B cell (primary cell): ENCODE data around the gene SIT1. TPM values are rescaled to one million over a fixed set of nuclear protein-coding genes. Genes with fewer than 3 reads are reported as not detected.
A peak's percentile ranks its signal among the peaks of the same experiment; 100 is the strongest.
"Not testable (repeated sequence)": the region's sequence is repeated elsewhere in the genome, so short reads cannot be mapped to it uniquely, and the experiment has no call there.

Source experiments
- ATAC-seq: fragments of 200-7000 bp; cut with Tn5 transposase; one replicate; pipeline ENCODE4 v1.10.0; 2021; ENCODE audit warnings: low read depth, mild to moderate bottlenecking, moderate number of reproducible peaks, moderate library complexity
- CTCF ChIA-PET: fragments of 350-600 bp; sonication (Branson Sonifier 250); formaldehyde crosslinking; loops from one replicate; lab custom pipeline; 2021; ENCODE audit warnings: antibody characterized with exemption, inconsistent platforms; lab: Charles Lee
- POLR2A ChIA-PET: fragments of 350-600 bp; sonication (Branson Sonifier 250); formaldehyde crosslinking; loops from one replicate; lab custom pipeline; 2021; ENCODE audit warnings: antibody characterized with exemption; lab: Charles Lee
- DNase-seq: peaks from one replicate; pipeline ENCODE4 v3.0.0; 2013
- H2AFZ ChIP-seq: 2 replicates; pipeline ENCODE4 v1.6.1; 2012; ENCODE audit warnings: mild to moderate bottlenecking, low read depth, low read length; ENCODE audit not compliant: insufficient read depth, poor library complexity, severe bottlenecking
- H3K27ac ChIP-seq, 2 donors: 1 replicate in 1 of 2; 2 replicates in 1 of 2; pipeline ENCODE4 v1.5.1; 2012 to 2013; ENCODE audit warnings: low read length in 2 of 2, mild to moderate bottlenecking in 2 of 2, moderate library complexity in 1 of 2
- H3K27me3 ChIP-seq, 4 experiments: fragments of 200-600 bp in 1 of 4; sonication (generic) in 1 of 4; replicated peaks in 1 of 4; 1 replicate in 2 of 4; 2 replicates in 2 of 4; pipeline versions ENCODE4 v1.6.1 to v1.7.0; 2013 to 2016; ENCODE audit warnings: low read length in 3 of 4, mild to moderate bottlenecking in 2 of 4, mixed read lengths in 1 of 4, moderate library complexity in 1 of 4; ENCODE audit not compliant: insufficient read depth in 4 of 4, control insufficient read depth in 3 of 4; ENCODE audit errors: control extremely low read depth in 1 of 4
- H3K36me3 ChIP-seq, 2 experiments: replicated peaks in 1 of 2; 1 replicate in 1 of 2; 2 replicates in 1 of 2; pipeline versions ENCODE4 v1.6.1 to v1.7.1; 2013; ENCODE audit warnings: low read length in 1 of 2; ENCODE audit not compliant: insufficient read depth in 2 of 2, control insufficient read depth in 1 of 2; ENCODE audit errors: control extremely low read depth in 1 of 2, extremely low read depth in 1 of 2
- H3K4me1 ChIP-seq, 2 donors: fragments of 200-600 bp in 1 of 2; sonication (generic) in 1 of 2; 1 replicate in 1 of 2; 2 replicates in 1 of 2; pipeline versions ENCODE4 v1.5.1 to v1.6.1; 2013 to 2017; ENCODE audit warnings: low read length in 2 of 2; ENCODE audit not compliant: control insufficient read depth in 2 of 2, insufficient read depth in 2 of 2
- H3K4me2 ChIP-seq: replicated peaks from 2 replicates; pipeline ENCODE3; 2012; ENCODE audit warnings: mild to moderate bottlenecking, low read depth, low read length; ENCODE audit not compliant: poor library complexity, severe bottlenecking
- H3K4me3 ChIP-seq, 5 experiments: fragments of 200-600 bp in 1 of 5; sonication (generic) in 1 of 5; 1 replicate in 3 of 5; 2 replicates in 2 of 5; pipeline versions ENCODE4 v1.5.1 to v1.7.0; 2011 to 2016; ENCODE audit warnings: low read length in 4 of 5, mild to moderate bottlenecking in 4 of 5, low read depth in 2 of 5, control low read depth in 1 of 5, moderate library complexity in 1 of 5; ENCODE audit not compliant: insufficient read depth in 1 of 5; ENCODE audit errors: control extremely low read depth in 1 of 5, extremely low read depth in 1 of 5
- H3K79me2 ChIP-seq: fragments of 200-600 bp; sonication (generic); one replicate; pipeline ENCODE4 v1.6.0; 2016; ENCODE audit warnings: low read length; ENCODE audit not compliant: control insufficient read depth, insufficient read depth
- H3K9ac ChIP-seq: fragments of 200-600 bp; sonication (generic); 2 replicates; pipeline ENCODE4 v1.6.1; 2017; ENCODE audit warnings: mild to moderate bottlenecking, low read length, moderate library complexity
- H3K9me3 ChIP-seq, 3 donors: one replicate each; pipeline versions ENCODE4 v1.6.1 to v1.7.1; 2013; ENCODE audit warnings: low read length in 2 of 3; ENCODE audit not compliant: control insufficient read depth in 2 of 3, insufficient read depth in 1 of 3; ENCODE audit errors: control extremely low read depth in 1 of 3
- H4K20me1 ChIP-seq: 2 replicates; pipeline ENCODE4 v1.6.0; 2012; ENCODE audit warnings: mild to moderate bottlenecking, low read length; ENCODE audit not compliant: insufficient read depth, control insufficient read depth, poor library complexity, severe bottlenecking
- H3K27ac Mint-ChIP-seq: one replicate; pipeline ENCODE4 v1.8.0; 2021; ENCODE audit warnings: mixed read lengths
- H3K27me3 Mint-ChIP-seq: one replicate; pipeline ENCODE4 v1.8.0; 2021; ENCODE audit warnings: mixed read lengths
- H3K4me1 Mint-ChIP-seq: one replicate; pipeline ENCODE4 v1.8.0; 2021; ENCODE audit warnings: mixed read lengths
- H3K4me3 Mint-ChIP-seq: one replicate; pipeline ENCODE4 v1.8.0; 2021; ENCODE audit warnings: mixed read lengths
- H3K9me3 Mint-ChIP-seq: one replicate; pipeline ENCODE4 v1.8.0; 2022; ENCODE audit warnings: mixed read lengths; ENCODE audit not compliant: insufficient read depth
- WGBS: methylation state at CpG from one replicate; pipeline ENCODE4 v1.1.5; 2013; ENCODE audit warnings: missing lambda C conversion rate; ENCODE audit not compliant: insufficient coverage; 5-methylcytosine and 5-hydroxymethylcytosine counted together
- intact Hi-C: fragments of 100-400 bp; cut with micrococcal nuclease; formaldehyde crosslinking; loops from one replicate; pipeline ENCODE4 v1.10.0; 2022
- polyA plus RNA-seq: library from polyadenylated mRNA; depleted of rRNA; stranded (reverse); fragments of >200 nt; gene quantifications from 2 replicates; pipeline ENCODE4 v1.2.3, GENCODE V29; 2012
- total RNA-seq, 2 donors: library from RNA; stranded (reverse); fragments of 120-200 nt in 1 of 2; gene quantifications; 1 replicate in 1 of 2; 2 replicates in 1 of 2; pipeline versions ENCODE4 v1.2.3 to v1.2.4, GENCODE V29; 2013 to 2022

Gene SIT1
- total and polyA plus RNA-seq, 2 donors (not counting 1 experiment from before 2014, with no cell fraction given) = 37.1 to 38.5 TPM

DNA sequence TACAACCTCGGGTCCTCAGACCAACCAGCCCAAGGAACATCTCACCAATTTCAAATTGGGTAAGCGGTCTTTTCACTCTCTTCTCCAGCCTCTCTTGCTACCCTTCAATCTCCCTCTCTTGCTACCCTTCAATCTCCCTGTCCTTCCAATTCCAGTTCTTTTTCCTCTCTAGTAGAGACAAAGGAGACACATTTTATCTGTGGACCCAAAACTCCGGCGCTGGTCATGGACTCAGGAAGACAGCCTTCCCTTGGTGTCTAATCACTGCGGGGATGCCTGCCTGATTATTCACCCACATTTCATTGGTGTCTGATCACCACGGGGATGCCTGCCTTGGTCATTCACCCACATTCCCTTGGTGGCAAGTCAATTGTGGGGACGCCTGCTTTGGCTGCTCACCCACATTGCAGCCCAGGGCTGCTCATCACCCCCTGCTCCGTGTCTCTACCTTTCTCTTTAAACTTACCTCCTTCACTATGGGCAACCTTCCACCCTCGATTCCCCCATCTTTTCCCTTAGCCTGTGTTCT is 13.2 kb downstream of the SIT1 start:
- intact Hi-C loops, H2AFZ ChIP-seq, H3K27me3 ChIP-seq, H3K4me3 ChIP-seq, H3K9ac ChIP-seq, DNase-seq, H3K27me3 Mint-ChIP-seq, H3K9me3 Mint-ChIP-seq, H3K36me3 ChIP-seq, H4K20me1 ChIP-seq, H3K9me3 ChIP-seq, CTCF ChIA-PET, ATAC-seq: not testable (repeated sequence)
- peak overlapping the region; percentile 68 for H3K4me3 Mint-ChIP-seq
- H3K27ac Mint-ChIP-seq = peak overlapping the region; percentile 91
- peaks cover 84% of the 10 kb centered on the region for H3K4me1 Mint-ChIP-seq
- Histone ChIP-seq H3K27ac (peak overlapping the region; percentile 88 to 95), H3K4me1 (peaks cover 84 to 85% of the 10 kb centered on the region in 2 donors), H3K4me2 (peak overlapping the region; percentile 19), H3K79me2 (peaks cover 30% of the 10 kb centered on the region)
- POLR2A ChIA-PET = interaction anchor here (1.1 kb wide), 1 partner anchor 10 kb away, joined by 5 read pairs; no protein-coding TSS in a partner anchor
- WGBS = 95% methylated on average over 8 of the region's 9 CpGs

DNA sequence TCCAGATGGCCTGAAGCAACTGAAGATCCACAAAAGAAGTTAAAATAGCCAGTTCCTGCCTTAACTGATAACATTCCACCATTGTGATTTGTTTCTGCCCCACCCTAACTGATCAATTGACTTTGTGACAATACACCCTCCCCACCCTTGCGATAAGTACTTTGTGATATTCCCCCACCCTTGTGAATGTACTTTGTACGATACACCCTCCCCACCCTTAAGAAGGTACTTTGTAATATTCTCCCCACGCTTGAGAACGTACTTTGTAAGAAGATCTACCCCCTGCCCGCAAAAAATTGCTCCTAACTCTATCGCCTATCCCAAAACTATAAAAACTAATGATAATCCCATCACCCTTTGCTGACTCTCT is 13.9 kb downstream of the SIT1 start:
- ChIA-PET POLR2A (interaction anchor here (1.6 to 2.1 kb wide), 4 partner anchors 9 to 32 kb away, joined by 5 to 17 read pairs (median 8); partner anchors contain the start of gene TESK1), CTCF (interaction anchor here (0.9 to 3.1 kb wide), 5 partner anchors 9 to 59 kb away, joined by 3 to 19 read pairs (median 11); partner anchors contain the start of gene SIT1)
- not testable (repeated sequence) for H3K9me3 ChIP-seq, H2AFZ ChIP-seq, H4K20me1 ChIP-seq, H3K27me3 ChIP-seq, H3K36me3 ChIP-seq, H3K27me3 Mint-ChIP-seq, ATAC-seq, DNase-seq, H3K9me3 Mint-ChIP-seq
- peak overlapping the region; percentile 53 for H3K9ac ChIP-seq
- intact Hi-C loops = loop anchor here (1.0 kb wide), 2 partner anchors 9 to 18 kb away; no protein-coding TSS in a partner anchor
- Mint-ChIP-seq H3K27ac (peak overlapping the region; percentile 91), H3K4me1 (peaks cover 77% of the 10 kb centered on the region), H3K4me3 (peak overlapping the region; percentile 68)
- peaks cover 79 to 80% of the 10 kb centered on the region in 2 donors for H3K4me1 ChIP-seq
- H3K4me3 ChIP-seq = peak overlapping the region in 1 of 5 experiments; percentile 28
- 100% methylated on average over 5 of the region's 6 CpGs for WGBS
- peak overlapping the region; percentile 63 for H3K4me2 ChIP-seq
- H3K27ac ChIP-seq = peak overlapping the region; percentile 88 to 95
- peaks cover 24% of the 10 kb centered on the region for H3K79me2 ChIP-seq
